NCI-H1048 (cell line): ENCODE data around the gene KCNK10.

Source experiments
- DNase-seq: peaks from one replicate; lab custom pipeline; 2025; lab: John Stamatoyannopoulos, UW

The KCNK10 gene

DNA sequence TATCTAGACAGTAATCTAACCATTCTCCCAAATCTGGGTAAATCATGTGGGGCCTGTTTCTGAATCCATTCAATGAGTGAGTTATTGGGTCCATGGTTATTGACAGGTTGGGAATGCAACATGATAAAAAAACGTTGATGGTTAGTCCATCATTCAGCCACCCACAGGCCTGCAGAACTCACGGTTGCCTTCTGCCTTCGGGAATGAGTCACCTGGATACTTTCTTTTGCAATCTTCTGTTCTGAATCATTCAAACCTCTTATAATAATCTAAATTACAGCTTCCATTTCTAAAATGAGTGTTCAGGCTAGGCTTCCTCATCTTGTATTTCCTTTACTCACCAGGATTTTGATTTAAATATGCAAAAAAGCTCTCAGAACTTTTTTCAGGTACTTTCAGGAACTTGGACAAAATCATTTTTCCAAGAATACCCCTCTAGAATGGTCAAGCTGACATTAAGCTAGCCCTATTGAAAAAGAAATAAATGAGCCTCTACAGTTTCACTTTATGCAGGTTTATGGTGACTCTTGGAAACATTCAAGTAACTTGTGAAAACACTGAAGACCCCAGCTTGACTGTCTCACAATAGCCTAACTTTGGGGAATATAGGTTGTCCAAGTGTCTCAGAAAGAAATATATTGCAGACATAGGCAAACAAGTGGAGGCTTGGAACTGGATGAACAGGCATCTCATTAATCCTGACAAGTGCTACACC lies 94.4 kb downstream of the KCNK10 start:
- DNase-seq, result no peak

DNA sequence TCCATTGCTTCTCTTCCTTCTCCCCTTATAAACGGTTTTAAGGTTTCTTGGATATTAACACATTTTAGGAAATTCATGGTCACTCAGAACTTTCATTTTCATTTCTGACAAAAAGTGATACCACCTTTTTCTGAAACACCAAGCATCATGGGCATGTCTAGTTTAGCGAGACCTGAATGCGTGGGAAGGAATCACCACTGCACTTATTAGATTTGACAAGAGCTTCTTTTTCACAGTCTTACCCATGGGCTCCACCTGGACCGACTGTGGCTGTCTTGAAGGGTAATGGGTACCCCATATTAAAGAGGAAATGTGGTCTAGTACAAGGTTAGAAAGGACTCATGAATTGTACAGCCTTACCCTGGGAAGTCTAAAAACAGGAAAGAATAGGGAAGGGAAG lies 95.4 kb downstream of the KCNK10 start:
- no peak for DNase-seq

DNA sequence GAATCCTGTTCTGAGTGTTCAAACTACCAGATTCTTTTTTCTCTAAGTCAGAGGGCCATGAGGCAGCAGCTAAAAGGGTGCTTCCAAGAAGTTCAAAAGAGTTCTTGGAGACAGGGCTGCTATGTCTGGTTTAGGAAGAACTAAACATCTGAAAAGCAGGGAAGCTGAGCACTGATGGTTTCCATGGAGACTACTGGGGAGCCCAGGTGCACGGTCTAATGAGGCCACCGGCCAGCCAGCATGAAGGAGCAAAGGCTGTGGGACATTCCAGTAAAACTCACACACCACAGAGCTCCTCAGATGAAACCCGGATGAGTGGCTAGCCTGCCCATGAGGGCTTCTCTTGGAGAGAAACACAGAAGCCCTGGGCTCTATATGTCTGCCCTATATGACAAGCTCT lies 97.3 kb downstream of the KCNK10 start:
- no peak for DNase-seq

DNA sequence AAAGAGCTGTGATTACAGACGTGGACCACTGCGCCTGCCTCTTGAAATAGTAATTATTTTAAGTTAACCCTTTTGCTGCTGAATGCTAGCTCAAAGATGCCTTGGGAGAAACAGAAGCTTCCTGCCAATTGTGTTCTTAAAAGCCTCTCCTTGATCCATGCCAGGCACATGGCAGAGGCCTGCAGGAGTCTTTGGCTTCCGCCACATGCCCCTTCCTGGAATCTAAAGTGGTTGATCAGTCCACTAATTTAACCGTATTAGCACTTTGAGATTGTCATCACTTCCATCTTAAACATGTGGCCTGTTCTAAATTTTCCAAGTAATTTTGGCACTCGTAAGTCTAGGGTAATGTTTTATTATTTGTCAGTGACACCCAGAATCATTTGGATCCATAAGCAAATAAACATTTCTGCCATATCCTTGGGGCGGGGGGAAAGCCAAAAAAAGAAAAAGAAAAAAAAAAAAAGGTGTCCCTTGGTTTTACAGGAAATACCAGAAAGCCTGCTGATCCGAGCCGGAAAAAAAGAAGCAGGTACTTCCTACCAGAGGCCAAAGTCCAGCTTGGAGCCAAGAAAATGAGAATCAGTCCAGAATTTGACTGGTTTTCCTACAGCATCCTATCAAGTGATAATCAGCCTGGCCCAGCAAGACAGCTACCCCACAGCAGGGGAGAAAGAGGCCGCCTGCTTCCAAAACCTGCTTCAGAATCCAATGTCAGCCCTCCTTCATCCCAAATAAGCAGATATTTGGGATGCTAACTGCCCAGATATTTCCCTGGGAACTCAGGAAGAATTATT lies 104.8 kb downstream of the KCNK10 start:
- no peak for DNase-seq

DNA sequence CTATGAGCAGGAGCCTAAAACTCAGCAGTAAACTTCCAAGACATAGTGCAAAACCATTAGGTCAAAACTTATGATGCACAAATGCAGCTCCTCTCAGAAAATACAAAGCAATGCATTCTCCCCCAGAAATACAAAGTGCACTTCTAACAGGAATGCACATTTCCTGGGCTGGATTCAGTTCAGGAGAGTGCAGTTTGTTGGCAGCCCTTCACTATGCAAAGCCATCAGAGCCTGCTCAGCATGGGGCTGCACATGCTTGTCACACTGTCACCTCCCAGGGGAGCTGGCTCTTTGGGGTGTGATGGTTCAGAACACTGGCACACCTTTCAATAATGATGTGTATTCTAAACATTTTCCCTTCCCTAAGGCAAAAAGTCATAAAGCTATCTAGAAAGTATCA lies 110.4 kb downstream of the KCNK10 start:
- DNase-seq, result no peak

DNA sequence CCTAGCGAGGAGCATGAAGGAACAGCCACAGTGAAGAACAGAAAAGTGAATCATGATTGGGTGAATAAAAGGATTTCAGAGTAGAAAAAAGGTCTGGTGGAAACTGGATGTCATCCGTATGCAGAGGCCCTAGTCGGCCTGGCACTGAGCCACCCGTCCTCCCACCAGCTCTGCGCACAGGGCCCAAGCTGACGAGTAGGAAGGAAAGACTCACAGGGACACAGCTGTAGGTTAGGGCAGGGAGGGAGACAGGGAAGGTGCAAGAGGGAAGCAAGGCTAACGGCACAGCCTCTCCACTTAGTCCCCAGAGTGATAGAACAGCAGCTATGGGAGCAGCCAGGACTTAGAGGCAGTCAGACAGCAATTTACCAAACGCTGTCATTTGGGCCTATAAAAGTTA lies 112.6 kb downstream of the KCNK10 start:
- DNase-seq, result no peak

DNA sequence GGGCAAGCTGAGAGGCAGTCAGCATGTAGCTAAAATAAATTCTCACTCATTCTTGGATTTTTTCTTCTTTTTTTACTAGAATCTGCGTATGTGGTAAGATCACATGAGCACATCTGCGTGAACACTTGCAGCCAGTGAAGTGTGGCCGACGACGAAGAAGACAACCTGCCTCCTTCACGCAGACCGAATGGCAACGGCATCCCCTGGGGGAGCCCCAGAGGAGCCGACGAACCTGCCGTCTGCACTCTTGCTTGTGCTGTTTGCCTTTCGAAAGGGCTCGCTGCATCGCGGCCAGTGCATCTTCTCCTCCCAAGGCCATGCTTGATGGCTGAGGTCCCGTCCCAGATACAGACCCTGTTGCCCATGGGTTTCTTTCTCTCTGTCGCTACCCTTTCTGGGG lies 113.8 kb downstream of the KCNK10 start:
- DNase-seq, result no peak

DNA sequence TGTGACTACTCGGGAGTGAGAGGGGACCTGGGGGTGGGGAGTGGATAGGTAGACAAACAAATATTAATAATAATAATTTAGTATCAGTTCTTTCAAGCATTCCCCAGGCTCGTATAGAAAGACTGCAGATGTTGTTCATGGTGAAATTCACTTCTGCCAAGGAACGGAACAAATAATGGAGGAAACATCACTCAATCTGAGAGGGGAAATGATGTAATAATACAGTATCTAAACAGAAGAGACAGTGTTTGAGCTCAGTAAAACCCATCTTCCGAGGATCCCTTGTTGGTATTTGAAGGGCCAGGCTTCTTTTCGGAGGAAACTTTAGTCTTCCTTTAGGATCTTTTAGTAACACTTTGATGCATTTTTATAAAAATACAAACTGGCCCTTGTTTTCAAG lies 114.2 kb downstream of the KCNK10 start:
- no peak for DNase-seq

DNA sequence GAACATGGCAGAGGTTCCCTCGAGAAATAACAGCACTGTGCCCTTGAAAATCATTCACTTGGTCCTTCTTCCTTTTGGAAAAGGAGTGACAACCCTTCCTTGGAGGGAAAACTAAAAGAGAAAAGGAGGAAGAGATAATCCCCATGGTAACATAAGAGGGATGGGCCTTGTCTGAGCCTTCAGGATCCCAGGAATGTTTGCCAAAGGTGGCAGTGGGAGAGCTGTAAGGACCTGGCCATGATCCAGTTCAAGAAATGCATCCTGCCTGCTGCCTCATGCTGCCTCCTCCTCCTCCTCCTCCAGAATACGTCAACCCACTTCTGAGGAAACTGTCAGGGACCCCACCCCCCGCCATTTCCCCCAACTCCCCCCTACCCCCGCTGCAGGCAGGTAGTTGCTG lies 118.8 kb downstream of the KCNK10 start:
- DNase-seq, result no peak

DNA sequence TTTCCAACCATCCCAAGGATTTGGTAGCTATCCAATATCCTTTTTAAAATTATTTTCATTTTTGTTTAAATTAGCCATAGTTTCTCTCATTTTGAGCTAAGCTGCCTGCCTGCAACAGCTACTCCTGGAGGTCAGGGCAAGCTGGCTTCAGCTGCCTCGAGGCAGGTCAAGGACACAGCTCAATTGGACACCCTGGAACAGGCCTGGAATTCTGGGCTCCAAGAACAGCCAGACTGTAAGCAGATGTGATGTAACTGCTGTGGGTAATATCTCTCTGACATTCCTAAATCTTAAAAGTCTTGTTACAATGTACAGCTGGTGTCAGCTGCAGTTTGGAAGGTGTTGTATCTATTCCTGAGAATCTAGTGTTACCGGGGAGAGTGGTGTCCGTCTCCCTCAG lies 119.8 kb downstream of the KCNK10 start:
- DNase-seq, result no peak

DNA sequence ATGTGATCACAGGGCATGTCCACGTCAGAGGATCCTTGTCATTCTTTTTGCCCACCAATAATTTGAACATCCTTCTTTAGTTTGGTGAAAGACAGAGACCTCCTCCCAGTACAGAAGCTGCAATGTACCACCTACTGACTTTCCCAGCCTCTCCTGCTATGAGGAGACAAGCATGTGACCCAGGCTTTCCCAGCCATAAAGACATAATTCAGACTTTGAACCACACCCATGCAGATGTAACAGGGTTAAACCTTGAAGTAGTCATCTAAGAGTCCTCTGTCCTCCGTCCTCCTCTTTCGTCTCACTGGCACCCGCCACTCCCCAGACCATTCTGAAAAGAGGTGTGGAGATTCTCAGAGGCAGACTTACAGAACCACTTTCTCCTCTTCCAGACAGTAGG lies 120.8 kb downstream of the KCNK10 start:
- no peak for DNase-seq

DNA sequence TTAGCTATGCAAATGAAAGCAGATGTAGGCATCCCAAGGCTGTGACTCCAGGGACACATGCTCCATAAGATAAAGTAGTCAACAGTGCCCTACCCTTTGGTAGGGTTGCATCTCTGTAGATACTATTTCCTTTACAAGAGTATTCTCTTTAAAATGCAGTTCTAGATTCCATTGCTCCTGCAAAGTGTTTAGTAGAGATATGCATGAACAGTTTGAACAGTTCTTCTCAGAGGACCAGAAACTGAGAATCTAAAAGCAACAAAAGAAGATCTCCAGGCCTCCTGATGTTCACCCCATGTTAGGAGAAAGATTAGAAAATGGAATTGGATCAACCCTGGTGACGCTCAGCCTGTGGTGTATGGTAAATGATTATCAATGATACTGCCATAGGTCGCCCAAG lies 121.2 kb downstream of the KCNK10 start:
- no peak for DNase-seq

DNA sequence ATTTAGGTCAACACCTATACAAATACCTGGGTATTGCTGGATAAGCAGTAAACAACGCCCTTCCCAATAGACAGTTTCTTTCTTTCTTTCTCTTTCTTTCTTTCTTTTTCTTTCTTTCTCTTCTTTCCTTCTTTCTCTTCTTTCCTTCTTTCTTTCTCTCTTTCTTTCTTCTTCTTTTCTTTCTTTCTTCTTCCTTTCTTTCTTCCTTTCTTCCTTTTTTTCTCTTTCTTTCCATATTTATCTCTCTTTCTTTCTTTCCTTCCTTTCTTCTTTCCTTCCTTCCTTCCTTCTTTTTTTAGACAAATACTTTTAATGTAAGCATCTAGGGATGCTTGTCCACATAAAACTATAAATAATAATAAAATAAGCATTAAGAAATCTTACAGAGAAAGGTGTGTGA lies 123.2 kb downstream of the KCNK10 start:
- no peak for DNase-seq

DNA sequence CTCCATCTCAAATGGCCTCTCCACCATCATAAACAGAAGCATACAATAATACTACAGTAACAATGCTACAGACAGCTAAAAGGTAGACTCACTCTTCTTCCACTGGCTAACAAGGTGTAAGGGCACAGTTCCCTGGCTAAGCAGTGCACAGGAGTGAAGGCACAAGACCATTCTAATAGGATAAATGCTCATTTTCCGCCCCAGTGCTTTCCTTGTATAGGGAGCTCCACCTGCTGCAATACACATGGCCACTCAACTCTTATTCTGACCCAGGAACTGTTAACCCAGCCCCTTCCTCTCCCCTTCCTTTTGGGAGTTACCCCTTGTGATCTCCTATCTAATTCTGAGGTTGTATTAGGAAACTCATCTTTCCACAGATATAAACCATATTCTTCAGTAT lies 124.6 kb downstream of the KCNK10 start:
- no peak for DNase-seq

DNA sequence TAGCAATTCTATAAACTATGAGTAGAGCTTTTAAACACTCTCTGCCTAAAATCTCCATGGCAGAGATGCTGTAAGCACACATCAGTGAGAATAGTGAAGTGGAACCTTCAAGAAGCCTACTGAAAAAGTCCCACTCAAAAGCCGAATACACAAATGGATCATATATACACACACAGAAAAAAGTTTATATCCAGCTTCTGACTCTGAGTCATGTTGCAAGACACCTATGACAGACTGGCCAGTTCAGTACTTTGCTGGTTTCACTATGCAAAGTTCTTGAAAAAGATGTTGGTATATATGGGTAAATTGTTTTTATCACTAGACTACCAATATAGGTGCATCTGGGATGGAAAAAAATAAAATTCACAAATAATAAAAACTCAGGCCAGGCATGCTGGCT lies 126.1 kb downstream of the KCNK10 start:
- DNase-seq, result no peak

DNA sequence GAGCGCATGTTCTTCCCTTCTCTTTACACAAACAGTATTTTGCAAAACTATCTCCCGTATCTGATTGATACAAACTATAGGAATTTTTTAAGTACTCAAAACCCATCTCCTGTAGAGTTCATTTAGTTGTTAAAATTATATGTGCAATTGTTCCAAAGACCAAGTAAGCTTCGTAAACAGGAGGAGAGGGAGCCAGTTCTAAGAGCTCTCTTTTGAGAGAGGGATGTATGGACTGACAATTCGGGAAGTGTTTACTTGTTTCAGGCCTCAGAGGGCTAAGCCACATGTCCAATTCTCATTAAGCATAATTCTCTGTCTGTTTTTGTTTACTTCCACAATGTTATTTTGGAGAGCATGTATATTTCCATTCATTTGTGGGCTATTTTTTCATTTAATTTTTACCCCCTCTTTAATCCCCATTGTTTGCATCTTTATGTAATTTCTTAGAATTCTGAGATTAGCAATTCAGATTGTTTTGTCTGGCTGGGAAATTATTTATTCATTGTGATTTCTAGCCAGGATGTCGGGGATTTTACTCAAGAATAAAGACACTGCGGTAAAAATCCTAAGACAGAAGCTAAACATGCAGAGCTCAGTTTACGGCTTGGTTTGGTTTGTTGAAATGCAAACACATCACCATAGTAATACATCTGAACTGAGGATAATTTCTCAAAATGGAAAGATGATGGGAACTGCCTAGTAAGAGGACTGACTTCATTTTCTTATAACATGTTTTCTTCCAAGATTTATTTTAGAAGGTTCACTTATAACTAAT lies 126.8 kb downstream of the KCNK10 start:
- no peak for DNase-seq

DNA sequence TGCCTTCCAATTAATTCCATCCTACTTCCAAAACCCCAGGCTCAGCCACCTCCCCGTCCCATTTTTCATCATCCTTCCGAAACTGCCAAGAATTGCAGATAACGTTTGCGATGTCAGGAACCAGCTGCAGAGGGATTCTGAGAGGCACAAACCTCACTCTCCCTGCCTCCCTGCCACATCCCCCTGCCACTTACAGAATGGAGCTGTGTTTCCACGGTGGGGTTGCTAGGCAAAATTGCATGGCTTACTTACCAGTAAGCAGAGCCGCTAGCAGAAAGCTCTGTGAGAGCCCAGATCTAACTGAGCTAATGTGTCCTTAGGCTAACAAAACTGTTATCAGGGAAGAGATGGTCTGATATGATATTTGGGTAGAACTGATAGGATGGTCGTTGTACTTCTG lies 127.4 kb downstream of the KCNK10 start:
- DNase-seq, result no peak

DNA sequence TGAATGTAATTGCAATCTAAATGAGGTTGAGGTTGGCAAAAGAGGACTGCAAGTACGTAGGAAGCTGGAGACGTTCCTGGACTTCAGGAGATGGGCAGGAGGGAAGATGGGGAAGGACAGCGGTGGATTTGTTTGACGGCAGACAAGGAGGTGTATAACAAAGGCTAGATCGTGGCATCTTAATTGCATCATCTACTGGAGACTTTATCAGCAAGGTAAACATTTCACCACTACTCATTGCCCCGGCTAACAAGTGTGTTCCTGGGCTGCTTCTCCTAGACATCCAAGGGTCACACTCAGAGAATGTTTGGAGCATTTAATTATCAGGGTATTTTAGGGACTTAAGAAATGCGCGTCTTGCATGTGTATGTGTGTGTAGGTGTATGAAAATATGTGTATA lies 128.5 kb downstream of the KCNK10 start:
- DNase-seq, result no peak

DNA sequence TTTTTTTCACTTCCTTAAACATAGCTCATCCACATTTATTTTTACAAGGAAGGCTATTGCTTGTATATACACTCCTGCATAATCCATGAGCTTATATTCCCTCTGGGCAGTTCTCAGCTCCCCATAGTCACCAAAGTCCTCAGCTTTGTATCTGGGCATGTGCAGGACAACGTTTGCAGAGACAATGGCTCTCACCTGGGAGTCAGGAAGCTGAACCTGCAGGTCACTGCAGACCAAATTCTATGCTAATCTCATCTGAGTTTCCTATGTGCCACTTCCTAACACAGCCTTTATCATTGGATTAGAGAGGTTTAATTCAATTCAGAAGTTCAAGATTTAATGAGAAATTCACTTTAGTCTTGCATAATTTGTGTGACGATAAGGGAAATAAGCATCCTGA lies 131.5 kb downstream of the KCNK10 start:
- DNase-seq, result no peak

DNA sequence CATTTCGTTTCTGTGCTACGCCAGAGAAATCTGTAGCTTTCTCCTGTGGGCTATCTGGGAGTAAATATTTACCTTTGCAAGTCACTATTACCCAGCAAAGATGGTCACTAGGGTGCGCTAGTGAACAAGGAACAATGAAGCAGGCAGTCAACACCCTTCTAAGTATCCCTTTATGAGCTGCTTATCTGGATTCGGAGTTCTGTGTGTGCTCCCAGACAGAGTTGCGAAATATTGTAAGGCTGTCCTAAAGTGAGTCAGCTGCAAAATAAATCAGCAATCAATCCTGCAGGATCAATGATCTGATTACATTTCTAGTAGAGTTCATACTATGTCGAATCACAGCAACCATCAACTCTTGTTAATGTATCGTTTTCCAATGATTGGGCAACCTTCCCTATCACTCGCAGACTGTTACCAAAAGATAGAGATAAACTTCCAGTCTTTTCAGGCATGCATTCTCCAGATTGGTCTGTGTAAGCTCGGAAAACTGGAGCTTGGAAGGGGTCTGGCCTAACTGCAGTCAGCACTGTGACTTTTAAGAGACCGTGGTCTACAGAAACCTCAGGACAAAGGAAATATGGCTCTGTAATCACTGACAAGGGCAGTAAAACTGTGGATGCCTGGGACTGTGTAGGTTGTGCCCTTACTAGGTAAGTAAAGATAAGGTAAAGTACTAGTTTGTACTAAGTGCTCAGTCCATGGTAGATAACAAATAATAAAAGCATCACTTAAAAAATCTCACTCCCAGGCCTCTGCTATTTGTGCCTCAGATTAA lies 133.5 kb downstream of the KCNK10 start:
- DNase-seq, result peak; percentile 39

DNA sequence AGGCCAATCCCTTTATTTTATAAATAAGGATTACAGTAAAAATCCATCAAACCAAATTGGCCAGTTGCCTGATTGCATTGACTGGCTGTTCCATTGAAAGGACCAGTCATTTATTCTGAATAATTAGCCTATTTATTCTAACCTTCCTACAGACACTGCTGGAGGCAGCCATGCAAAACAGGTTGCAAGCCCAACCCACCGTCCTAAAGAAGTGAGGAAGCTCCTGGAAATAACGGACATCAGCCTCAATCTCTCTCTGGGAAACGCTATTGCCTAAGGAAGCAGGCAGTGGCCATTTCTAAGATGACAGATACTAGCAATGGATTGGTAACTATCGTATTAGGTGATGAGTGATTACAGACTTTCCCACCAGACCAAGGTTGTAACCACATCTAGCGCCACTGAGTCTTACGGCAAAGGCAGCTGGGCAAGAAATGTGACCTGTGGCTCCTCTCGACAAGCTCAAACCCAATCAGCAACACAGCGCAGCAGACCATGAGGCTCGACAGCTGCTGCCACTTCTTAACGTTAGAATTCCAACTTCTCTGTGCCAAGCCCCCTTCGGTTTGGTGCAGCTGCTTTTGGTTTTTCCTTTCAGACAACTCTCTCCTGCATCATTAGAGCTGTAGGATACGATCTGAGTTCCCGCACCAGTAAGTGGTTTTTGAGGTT lies 134.2 kb downstream of the KCNK10 start:
- no peak for DNase-seq

DNA sequence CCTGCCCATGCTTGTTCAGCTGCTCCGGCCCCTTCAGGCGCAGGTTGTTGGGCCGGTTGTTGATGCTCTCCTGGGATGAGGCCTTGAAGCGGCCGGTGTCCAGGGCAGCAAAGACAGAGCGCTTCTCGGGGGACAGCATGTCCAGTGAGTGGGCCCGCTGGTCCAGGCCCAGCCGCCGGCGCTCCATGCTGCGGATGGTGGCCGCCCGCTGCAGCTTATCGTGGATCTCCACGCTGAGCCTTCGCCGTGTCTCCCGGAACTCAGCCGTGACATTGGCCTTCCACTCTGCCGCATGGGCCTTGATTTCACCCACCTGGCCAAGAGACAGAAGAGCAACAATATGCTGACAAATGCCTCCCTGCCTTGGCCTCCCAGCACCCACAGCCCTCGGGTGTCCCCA lies 137.2 kb downstream of the KCNK10 start:
- no peak for DNase-seq
